Parathyroid adenoma (tissue), 2 donors: ENCODE measurements around the gene KDM1B.

ENCODE experiments used
- H2AFZ ChIP-seq: fragments of 300-600 bp; sonication (generic); one replicate; pipeline ENCODE4 v1.7.0; 2017; ENCODE audit warnings: antibody characterized with exemption, mild to moderate bottlenecking
- H3K27ac ChIP-seq: fragments of 300-600 bp; sonication (generic); one replicate; pipeline ENCODE4 v1.7.0; 2017
- H3K27me3 ChIP-seq: fragments of 300-600 bp; sonication (generic); one replicate; pipeline ENCODE4 v1.7.0; 2017; ENCODE audit warnings: low read length; ENCODE audit not compliant: control insufficient read depth, insufficient read depth
- H3K36me3 ChIP-seq: fragments of 300-600 bp; sonication (generic); one replicate; pipeline ENCODE4 v1.7.0; 2017; ENCODE audit warnings: low read length; ENCODE audit not compliant: control insufficient read depth, insufficient read depth
- H3K4me1 ChIP-seq: fragments of 300-600 bp; sonication (generic); one replicate; pipeline ENCODE4 v1.7.0; 2017; ENCODE audit warnings: control low read depth
- H3K4me2 ChIP-seq: fragments of 300-600 bp; sonication (generic); one replicate; pipeline ENCODE4 v1.7.0; 2017; ENCODE audit warnings: low read length
- H3K4me3 ChIP-seq: fragments of 300-600 bp; sonication (generic); one replicate; pipeline ENCODE4 v1.7.0; 2017; ENCODE audit warnings: low read depth, low read length
- H3K79me2 ChIP-seq: fragments of 300-600 bp; sonication (generic); one replicate; pipeline ENCODE4 v1.7.0; 2017; ENCODE audit warnings: control low read depth
- H3K9ac ChIP-seq: fragments of 300-600 bp; sonication (generic); one replicate; pipeline ENCODE4 v1.7.0; 2017; ENCODE audit warnings: mild to moderate bottlenecking
- H3K9me3 ChIP-seq: fragments of 300-600 bp; sonication (generic); one replicate; pipeline ENCODE4 v1.7.0; 2017; ENCODE audit warnings: low read length; ENCODE audit not compliant: control insufficient read depth
- TF ChIP-seq, protein P1 (sequence below): fragments of 300-600 bp; sonication (generic); IDR thresholded peaks from one replicate; pipeline ENCODE4 v1.7.0; 2017; ENCODE audit warnings: antibody characterized with exemption, mild to moderate bottlenecking
- donor health status: primary hyperparathyroidism.

KDM1B gene

DNA sequence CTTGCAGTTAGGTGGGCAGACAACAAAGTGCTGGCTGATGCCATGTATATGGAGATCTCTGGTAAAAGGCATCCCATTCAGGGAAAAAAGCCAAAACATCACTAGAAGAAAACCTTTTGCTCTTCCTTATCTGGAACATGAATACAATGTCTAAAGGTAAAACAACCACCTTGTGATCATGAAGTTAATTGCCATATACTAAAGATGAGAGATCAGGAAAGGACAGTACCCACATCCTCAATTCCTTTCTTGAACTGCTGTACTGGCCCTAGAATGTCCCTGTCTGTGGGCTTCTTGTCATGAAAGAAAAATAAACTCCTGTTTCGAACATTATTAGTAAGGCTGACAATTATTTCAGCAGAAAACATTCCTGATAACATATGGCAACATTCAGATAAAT is 89.9 kb downstream of the KDM1B start:
- no peak overlapping the region for H2AFZ ChIP-seq
- H3K9me3 ChIP-seq = no peaks in the 10 kb centered on the region
- no peak overlapping the region for H3K9ac ChIP-seq
- no peak overlapping the region for H3K4me2 ChIP-seq
- H3K36me3 ChIP-seq = no peaks in the 10 kb centered on the region
- H3K79me2 ChIP-seq = peaks cover 7% of the 10 kb centered on the region
- no peak overlapping the region for H3K27ac ChIP-seq
- no peak overlapping the region for H3K4me3 ChIP-seq
- no peaks in the 10 kb centered on the region for H3K4me1 ChIP-seq
- no peaks in the 10 kb centered on the region for H3K27me3 ChIP-seq
- TF ChIP-seq, protein P1, sequence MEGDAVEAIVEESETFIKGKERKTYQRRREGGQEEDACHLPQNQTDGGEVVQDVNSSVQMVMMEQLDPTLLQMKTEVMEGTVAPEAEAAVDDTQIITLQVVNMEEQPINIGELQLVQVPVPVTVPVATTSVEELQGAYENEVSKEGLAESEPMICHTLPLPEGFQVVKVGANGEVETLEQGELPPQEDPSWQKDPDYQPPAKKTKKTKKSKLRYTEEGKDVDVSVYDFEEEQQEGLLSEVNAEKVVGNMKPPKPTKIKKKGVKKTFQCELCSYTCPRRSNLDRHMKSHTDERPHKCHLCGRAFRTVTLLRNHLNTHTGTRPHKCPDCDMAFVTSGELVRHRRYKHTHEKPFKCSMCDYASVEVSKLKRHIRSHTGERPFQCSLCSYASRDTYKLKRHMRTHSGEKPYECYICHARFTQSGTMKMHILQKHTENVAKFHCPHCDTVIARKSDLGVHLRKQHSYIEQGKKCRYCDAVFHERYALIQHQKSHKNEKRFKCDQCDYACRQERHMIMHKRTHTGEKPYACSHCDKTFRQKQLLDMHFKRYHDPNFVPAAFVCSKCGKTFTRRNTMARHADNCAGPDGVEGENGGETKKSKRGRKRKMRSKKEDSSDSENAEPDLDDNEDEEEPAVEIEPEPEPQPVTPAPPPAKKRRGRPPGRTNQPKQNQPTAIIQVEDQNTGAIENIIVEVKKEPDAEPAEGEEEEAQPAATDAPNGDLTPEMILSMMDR = no peak

DNA sequence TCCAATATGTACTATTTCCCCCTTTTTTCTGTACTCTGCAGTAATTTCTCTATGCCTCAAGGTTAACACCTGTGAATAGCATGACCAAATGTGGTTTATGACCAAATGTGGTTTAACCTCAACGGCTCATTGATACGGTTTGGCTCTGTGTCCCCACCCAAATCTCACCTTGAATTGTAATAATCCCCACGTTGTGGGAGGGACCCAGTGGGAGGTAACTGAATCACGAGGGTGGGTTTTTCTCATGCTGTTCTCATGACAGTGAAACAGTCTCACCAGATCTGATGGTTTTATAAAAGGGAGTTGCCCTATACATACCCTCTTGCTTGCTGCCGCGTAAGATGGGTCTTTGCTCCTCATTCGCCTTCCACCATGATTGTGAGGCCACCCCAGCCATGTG is 90.4 kb downstream of the KDM1B start:
- H2AFZ ChIP-seq = no peak overlapping the region
- H3K27ac ChIP-seq = no peak overlapping the region
- no peak overlapping the region for H3K9ac ChIP-seq
- peaks cover 7% of the 10 kb centered on the region for H3K79me2 ChIP-seq
- H3K27me3 ChIP-seq = no peaks in the 10 kb centered on the region
- no peak overlapping the region for H3K4me3 ChIP-seq
- H3K36me3 ChIP-seq = no peaks in the 10 kb centered on the region
- no peaks in the 10 kb centered on the region for H3K9me3 ChIP-seq
- no peak overlapping the region for H3K4me2 ChIP-seq
- H3K4me1 ChIP-seq = no peaks in the 10 kb centered on the region
- TF ChIP-seq, protein P1 = no peak

DNA sequence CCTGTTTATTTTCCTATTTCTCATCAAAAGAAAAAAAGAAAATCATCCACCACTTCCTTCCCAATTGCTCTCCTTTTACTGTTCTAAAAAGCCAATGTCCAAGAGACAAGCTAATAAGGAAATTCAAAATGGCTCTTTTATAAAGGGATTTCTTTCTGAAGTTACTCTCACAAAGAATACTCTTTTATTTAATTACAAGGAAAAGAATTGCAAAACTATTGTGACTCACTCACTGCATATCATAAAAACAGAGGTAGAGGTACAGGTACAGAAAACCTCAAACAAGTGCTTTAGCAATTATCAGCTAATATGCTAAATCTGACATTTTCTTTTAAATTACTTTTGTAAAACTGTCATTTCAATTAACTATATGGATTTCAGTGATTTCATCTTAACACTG is 91.0 kb downstream of the KDM1B start:
- TF ChIP-seq, protein P1 = no peak
- H3K27ac ChIP-seq = no peak overlapping the region

DNA sequence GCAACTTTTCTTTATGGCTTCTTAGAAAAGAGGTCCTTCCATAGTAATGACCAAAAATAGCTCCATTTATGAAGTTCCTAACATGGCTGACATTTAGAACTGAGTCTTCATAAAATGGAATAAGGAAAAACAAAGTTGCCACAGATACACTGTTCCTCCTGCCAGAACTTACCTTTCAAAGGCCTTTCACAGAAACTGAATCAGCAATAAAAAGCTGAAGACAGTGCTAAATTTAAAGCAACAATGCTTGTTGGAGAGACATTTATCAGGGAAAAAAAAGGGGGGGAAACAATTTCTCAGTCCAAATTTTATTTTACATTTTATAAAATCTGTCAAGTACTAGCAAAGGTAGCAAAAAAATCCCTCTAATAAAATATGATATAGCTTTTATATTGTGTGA is 91.8 kb downstream of the KDM1B start:
- H3K4me2 ChIP-seq = no peak overlapping the region
- H3K9me3 ChIP-seq = no peaks in the 10 kb centered on the region
- peaks cover 12% of the 10 kb centered on the region for H3K79me2 ChIP-seq
- TF ChIP-seq, protein P1 = no peak
- no peak overlapping the region for H2AFZ ChIP-seq
- H3K4me1 ChIP-seq = no peaks in the 10 kb centered on the region
- H3K9ac ChIP-seq = no peak overlapping the region
- H3K36me3 ChIP-seq = no peaks in the 10 kb centered on the region
- no peak overlapping the region for H3K27ac ChIP-seq
- H3K27me3 ChIP-seq = no peaks in the 10 kb centered on the region
- H3K4me3 ChIP-seq = no peak overlapping the region

More for the DNA sequence above, 91.0 kb downstream of the KDM1B start:
- H3K4me3 ChIP-seq = no peak overlapping the region
- peaks cover 8% of the 10 kb centered on the region for H3K79me2 ChIP-seq
- H3K4me1 ChIP-seq = no peaks in the 10 kb centered on the region
- H3K9me3 ChIP-seq = no peaks in the 10 kb centered on the region
- no peak overlapping the region for H2AFZ ChIP-seq
- no peaks in the 10 kb centered on the region for H3K27me3 ChIP-seq
- no peak overlapping the region for H3K9ac ChIP-seq
- no peaks in the 10 kb centered on the region for H3K36me3 ChIP-seq
- H3K4me2 ChIP-seq = no peak overlapping the region

DNA sequence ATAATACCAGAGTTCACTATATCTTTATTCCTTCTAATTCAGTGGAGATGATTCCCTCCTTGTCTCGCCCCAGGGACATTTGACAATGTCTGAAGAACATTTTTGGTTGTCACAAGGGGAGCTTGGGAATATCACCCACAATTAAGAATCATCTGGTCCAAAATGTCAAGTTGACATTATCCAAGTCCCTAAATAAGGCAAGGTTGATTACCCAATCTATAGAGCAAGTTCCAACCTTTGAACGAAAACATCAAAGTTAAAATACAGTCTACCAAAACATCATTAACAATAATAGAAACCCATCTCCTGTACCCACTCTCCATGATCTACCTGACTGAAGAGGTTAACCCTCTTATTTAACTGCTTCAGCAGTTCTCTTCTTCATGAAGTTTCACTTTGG is 93.5 kb downstream of the KDM1B start:
- Histone ChIP-seq H3K36me3 (no peaks in the 10 kb centered on the region), H3K4me1 (no peaks in the 10 kb centered on the region)
- TF ChIP-seq, protein P1 = no peak

More for the DNA sequence above, 93.5 kb downstream of the KDM1B start:
- Histone ChIP-seq H3K27ac (no peak overlapping the region), H3K79me2 (peaks cover 4% of the 10 kb centered on the region), H3K27me3 (no peaks in the 10 kb centered on the region), H3K4me2 (no peak overlapping the region), H3K4me3 (no peak overlapping the region), H3K9me3 (no peaks in the 10 kb centered on the region), H2AFZ (no peak overlapping the region), H3K9ac (no peak overlapping the region)
